NCI-H748 (cell line): ENCODE data around the gene PRELID2.
A peak's percentile ranks its signal among the peaks of the same experiment; 100 is the strongest.
"Not testable (repeated sequence)": the region's sequence is repeated elsewhere in the genome, so short reads cannot be mapped to it uniquely, and the experiment has no call there.

Experiments
- DNase-seq: peaks from one replicate; lab custom pipeline; 2025; ENCODE audit not compliant: unreplicated experiment; lab: John Stamatoyannopoulos, UW

Gene PRELID2

GRCh38 chr5:145798503-145798902, 36.6 kb downstream of the PRELID2 start:
- DNase-seq = not testable (repeated sequence)

- no peak for DNase-seq
Measured at GRCh38 chr5:145797336-145797735, 37.8 kb downstream of the PRELID2 start.

GRCh38 chr5:145796318-145796717, 38.8 kb downstream of the PRELID2 start:
- no peak for DNase-seq

GRCh38 chr5:145793574-145793973, 41.6 kb downstream of the PRELID2 start:
- DNase-seq = no peak

GRCh38 chr5:145792840-145793239, 42.3 kb downstream of the PRELID2 start:
- DNase-seq = no peak

- no peak for DNase-seq
Measured at GRCh38 chr5:145791866-145792265, 43.3 kb downstream of the PRELID2 start.

- DNase-seq = no peak
Measured at GRCh38 chr5:145787996-145788395, 47.1 kb downstream of the PRELID2 start.

- DNase-seq = peak; percentile 11
Measured at GRCh38 chr5:145787507-145787906, 47.6 kb downstream of the PRELID2 start.

- no peak for DNase-seq
Measured at GRCh38 chr5:145787001-145787400, 48.1 kb downstream of the PRELID2 start.

- DNase-seq = no peak
Measured at GRCh38 chr5:145780982-145781381, 54.2 kb downstream of the PRELID2 start.

- no peak for DNase-seq
Measured at GRCh38 chr5:145778144-145778900, 56.8 kb downstream of the PRELID2 start.

- peak; percentile 20 for DNase-seq
Measured at GRCh38 chr5:145777445-145778063, 57.6 kb downstream of the PRELID2 start.

- DNase-seq = no peak
Measured at GRCh38 chr5:145776886-145777285, 58.3 kb downstream of the PRELID2 start.

GRCh38 chr5:145775893-145776444, 59.2 kb downstream of the PRELID2 start:
- DNase-seq = no peak

- no peak for DNase-seq
Measured at GRCh38 chr5:145775411-145775810, 59.7 kb downstream of the PRELID2 start.

GRCh38 chr5:145774442-145774841, 60.7 kb downstream of the PRELID2 start:
- no peak for DNase-seq

- no peak for DNase-seq
Measured at GRCh38 chr5:145772466-145772865, 62.7 kb downstream of the PRELID2 start.

GRCh38 chr5:145768863-145769262, 66.3 kb downstream of the PRELID2 start:
- peak; percentile 22 for DNase-seq

GRCh38 chr5:145764325-145764724, 70.8 kb downstream of the PRELID2 start:
- no peak for DNase-seq

GRCh38 chr5:145762833-145763232, 72.3 kb downstream of the PRELID2 start:
- DNase-seq = no peak

- DNase-seq = no peak
Measured at GRCh38 chr5:145761254-145761653, 73.9 kb downstream of the PRELID2 start.

- no peak for DNase-seq
Measured at GRCh38 chr5:145760660-145761059, 74.5 kb downstream of the PRELID2 start.
